ENCODE data around the gene DNAH9.

GRCh38 chr17:11932337-11932898 is 334.1 kb downstream of the DNAH9 start:
- TF ChIP-seq CTCF (optimal IDR thresholded peaks at IDR 0.05 in 1 of 3, IDR thresholded peaks at IDR 0.05 in 1 of 3, conservative IDR thresholded peaks at IDR 0.05 in 1 of 3; ENCODE audit: extremely low read depth in 1 of 3, insufficient read depth in 2 of 3, low read length in 3 of 3) (no peak), EZH2 (IDR thresholded peaks at IDR 0.05; ENCODE audit: low read length) (no peak)
